HG03571 (cell line): ENCODE results near the gene ZMYM2.
"Not testable (repeated sequence)": the region's sequence is repeated elsewhere in the genome, so short reads cannot be mapped to it uniquely, and the experiment has no call there.

Source experiments
- ATAC-seq: cut with Tn5 transposase; IDR thresholded peaks from one replicate; pipeline ENCODE4 v1.9.1; 2021; ENCODE audit not compliant: unreplicated experiment

ZMYM2 gene

DNA sequence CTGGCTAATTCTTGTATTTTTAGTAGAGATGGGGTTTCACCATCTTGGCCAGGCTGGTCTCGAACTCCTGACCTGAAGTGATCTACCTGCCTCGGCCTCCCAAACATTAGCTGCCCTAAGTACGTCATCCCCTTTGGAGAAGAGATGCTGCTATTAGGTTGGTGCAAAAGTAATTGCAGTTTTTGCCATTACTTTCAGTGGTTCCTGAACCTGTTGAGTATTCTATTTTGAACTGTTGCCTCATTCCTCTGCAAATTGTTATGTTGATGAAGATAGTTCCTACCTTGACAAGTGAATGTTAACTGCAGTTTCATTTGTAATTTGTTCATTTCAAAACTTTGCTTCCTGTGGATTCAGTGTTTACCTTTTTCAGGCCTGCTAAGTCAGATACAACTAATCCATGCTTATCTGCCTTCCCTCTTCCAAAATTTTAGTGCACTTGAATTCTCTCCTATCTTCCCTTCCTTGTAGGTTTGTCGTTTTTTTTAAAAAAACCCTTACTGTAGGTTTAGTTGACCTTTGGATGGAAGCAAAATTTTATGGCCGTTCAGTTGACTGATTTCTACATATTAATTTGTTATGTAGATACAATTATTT, 24.0 kb downstream of the ZMYM2 start:
- ATAC-seq, result no peak

DNA sequence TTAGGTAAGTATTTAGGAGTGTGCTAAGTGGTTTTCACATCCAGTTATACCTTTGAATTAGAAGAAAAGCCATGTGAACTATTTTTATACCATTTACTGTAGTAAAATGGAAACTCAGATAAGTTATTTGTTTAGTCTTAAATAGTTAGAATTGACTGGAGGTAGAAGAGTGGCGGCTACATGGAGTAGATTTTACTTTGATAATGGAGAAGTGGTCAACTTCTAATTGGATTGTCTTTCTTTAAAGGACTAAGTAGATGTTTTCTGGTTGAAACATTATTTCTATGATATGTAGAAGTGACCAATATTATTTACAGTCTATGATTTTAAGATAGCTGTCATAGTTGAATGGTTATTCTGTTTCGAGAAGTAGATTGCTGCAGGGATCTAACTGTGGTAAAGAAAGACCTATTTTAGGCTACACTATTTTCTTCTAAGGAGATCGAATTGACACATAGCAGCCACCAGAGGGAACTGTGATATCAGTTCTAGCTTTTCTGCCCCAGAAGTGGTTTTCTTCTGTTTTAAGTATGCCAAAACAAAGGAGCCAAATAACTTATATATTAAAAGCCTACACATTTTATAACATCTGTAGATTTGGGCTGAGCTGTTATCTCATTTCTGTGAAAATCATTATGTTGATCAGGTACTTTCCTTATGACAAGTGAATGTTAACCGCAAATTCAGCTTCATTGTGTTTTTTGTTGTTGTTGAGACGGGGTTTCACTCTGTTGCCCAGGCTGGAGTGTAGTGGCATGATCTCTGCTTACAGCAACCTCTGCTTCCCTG, 26.1 kb downstream of the ZMYM2 start:
- peak; percentile 68 for ATAC-seq

DNA sequence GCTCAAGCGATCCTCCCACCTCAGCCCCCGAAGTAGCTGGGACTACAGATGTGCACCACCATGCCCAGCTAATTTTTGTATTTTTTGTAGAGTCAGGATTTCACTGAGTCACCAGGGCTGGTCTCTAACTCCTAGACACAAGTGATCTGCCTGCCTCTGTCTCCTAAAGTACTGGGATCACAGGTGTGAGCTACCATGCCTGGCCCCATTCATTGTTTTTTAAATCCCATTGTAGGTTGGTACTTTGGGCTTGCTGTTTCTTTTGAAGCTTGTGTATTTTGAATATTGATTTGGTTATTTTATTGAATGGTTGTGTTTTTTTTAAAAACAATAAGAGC, 26.7 kb downstream of the ZMYM2 start:
- ATAC-seq, result no peak

- no peak for ATAC-seq
Measured at GRCh38 chr13:19991531-19991930, 33.0 kb downstream of the ZMYM2 start.

- no peak for ATAC-seq
Measured at GRCh38 chr13:19993024-19993423, 34.5 kb downstream of the ZMYM2 start.

GRCh38 chr13:19998960-19999359, 40.4 kb downstream of the ZMYM2 start:
- no peak for ATAC-seq

GRCh38 chr13:20000062-20000552, 41.6 kb downstream of the ZMYM2 start:
- no peak for ATAC-seq

DNA sequence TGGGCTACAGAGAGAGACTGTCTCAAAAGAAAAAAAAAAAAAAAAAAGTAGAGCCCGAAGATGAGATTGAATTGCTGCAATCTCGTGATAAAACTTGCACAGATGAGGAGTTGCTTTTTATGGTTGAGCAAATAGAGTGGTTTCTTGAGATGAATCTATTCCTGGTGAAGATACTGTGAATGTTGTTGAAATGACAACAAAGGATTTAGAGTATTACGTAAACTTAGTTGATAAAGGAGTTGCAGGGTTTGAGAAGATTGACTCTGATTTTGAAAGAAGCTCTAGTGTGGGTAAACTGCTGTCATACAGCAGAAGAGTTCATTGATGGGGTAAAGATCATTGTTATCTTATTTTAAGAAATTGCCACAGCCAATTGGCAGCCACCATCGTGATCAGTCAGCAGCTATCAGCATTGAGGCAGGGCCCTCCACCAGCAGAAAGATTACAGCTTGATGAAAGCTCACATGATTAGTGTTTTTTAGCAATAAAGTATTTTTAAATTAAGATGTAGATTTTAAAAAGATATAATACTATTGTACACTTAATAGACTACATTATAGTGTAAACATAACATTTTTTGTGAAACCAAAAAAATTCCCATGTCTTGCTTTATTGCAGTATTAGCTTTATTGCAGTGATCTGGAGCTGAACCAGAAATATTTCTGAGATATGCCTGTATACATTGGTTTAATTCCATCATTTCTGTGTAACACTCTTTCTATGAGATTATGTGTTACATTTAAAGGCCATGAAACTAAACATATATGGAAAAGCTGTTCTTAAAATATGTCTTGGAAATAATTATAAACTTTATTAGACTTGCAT, 43.1 kb downstream of the ZMYM2 start:
- ATAC-seq, result no peak

DNA sequence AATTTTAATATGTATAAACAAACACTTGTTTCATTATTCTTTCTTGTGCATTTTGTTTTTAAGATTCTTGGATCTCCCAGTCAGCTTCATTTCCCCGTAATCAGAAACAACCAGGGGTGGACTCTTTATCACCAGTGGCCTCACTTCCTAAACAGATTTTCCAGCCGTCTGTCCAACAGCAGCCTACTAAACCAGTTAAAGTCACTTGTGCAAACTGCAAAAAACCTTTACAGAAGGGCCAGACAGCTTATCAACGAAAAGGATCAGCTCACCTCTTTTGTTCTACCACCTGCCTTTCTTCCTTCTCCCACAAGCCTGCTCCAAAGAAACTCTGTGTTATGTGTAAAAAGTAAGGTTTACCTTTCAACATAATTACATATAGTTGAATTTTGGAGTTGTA, 44.3 kb downstream of the ZMYM2 start:
- no peak for ATAC-seq

DNA sequence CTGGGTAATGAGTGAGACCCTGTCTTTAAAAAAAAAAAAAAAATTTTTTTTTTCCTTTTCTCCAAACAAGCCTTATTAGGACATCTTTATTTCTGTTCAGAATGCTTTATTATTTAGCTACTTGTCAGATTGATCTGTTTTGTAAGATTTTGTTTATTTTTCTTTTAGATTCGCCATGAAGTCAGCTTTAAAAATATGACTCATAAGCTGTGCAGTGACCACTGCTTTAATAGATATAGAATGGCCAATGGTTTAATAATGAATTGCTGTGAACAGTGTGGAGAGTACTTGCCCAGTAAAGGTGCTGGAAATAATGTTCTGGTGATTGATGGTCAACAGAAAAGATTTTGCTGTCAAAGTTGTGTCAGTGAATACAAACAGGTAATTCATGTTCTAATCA, 47.7 kb downstream of the ZMYM2 start:
- ATAC-seq, result no peak

- no peak for ATAC-seq
Measured at GRCh38 chr13:20015763-20016162, 57.2 kb downstream of the ZMYM2 start.

DNA sequence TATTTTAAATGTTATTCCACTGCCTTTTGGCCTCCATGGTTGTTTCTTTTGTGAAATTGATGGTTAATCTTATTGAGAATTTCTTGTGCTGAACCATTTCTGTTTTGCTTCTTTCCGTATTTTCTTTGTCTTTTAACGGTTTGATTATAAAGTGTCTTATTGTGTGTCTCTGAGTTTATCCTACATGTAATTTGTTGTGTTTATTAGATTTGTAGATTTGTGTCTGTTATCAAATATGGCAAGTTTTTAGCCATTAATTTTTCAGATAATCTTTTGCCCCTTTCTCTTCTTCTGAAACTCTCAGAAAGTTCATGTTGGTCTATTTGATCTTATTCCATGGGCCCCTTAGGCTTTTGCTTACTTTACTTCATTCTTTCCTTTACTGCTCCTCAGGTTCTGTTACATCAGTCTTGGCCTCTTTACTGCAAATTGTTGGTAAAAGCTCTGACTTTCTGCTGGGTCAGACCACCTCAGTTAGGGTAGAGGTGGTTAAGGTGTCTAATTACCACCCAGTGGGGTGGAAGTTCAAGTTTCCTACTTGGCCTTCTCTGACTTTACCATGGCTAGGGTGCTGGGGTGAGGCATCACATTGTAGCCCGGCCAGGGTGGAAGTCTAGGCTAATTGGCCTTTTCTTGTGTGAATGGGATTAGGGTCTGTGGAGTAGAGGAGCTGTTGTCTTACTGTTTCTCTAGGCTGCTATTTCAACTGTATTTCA, 58.3 kb downstream of the ZMYM2 start:
- no peak for ATAC-seq

DNA sequence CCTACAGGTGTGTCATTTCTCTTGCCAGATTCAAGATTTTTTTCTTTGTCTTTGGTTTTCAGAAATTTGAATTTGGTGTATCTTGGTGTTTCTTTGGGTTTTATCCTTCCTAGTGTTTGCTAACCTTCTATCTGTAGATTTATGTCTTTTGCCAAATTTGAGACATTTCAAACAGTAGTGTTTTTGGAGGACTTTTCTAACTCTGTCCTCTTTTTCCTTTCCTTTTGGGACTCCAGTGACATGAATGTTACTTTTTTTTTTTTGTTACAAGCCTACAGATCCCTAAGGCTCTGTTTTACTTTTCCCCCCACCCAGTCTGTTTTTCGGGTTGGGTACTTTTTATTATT, 58.8 kb downstream of the ZMYM2 start:
- ATAC-seq, result no peak

DNA sequence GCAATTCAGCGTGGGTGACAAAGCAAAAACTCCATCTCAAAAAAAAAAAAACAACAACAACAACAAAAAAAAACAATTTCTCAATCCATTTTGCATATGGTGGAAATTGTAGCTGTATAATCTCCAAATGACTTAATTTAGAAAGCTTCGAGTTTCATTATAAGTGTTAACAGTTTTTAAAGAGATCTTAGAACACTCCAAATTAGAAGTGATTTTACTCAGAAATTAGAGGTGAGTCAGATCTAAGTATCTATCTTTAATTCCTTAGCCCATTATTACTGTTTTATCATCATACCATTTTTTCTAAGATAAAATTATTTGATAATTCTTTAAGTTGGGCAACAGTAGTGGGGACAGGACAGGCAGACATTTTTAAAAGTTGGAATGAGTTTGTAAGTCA, 60.5 kb downstream of the ZMYM2 start:
- ATAC-seq, result no peak

GRCh38 chr13:20024702-20025101, 66.2 kb downstream of the ZMYM2 start:
- no peak for ATAC-seq

DNA sequence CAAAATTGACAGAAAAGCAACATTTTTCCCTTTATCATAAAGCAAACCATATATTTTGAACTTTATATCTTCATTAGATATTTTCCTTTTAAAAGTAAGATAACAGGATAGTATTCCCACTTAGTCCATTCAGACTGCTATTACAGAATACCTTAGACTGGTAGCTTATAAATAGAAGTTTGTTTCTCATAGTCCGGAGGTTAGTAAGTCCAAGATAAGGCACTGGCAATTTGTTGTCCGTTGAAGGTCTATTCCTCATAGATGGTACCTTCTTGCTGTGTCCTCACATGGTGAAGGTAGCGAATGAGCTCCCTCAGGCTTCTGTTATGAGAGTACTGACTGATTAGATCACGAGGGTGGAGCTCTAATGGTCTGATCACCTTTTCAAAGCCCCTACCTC, 70.4 kb downstream of the ZMYM2 start:
- ATAC-seq, result no peak

- ATAC-seq, result no peak
Measured at GRCh38 chr13:20033486-20033885, 75.0 kb downstream of the ZMYM2 start.

DNA sequence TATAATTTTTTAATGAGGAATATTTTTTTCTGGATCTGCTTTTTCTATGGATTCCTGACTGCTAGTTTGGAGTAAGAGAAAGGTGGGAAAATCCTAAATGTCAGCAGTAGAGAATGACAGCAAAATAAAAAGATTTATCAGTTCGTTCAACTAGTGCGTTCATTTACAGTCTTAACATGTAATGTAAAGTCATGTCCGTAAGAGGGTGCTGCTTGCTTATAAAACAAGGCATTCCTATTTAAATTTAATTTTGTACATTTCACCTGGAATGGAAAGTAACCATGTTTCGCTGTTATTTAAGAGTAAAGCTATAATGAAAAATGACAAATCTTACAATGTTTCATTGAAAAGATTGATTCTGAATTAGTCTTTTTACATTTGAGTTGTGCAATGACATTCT, 76.6 kb downstream of the ZMYM2 start:
- no peak for ATAC-seq

- ATAC-seq, result no peak
Measured at GRCh38 chr13:20037908-20038307, 79.4 kb downstream of the ZMYM2 start.

- ATAC-seq, result not testable (repeated sequence)
Measured at GRCh38 chr13:20042603-20043002, 84.1 kb downstream of the ZMYM2 start.

GRCh38 chr13:20043207-20043925, 84.8 kb downstream of the ZMYM2 start:
- ATAC-seq, result no peak
